K562 (cell line): ENCODE results near the gene NTPCR. TPM values are rescaled to one million over a fixed set of nuclear protein-coding genes. Genes with fewer than 3 reads are reported as not detected.

Source experiments
- ATF7 ChIP-seq: fragments of 450-650 bp; IDR thresholded peaks from 2 replicates; pipeline ENCODE4 v1.7.1; 2014; ENCODE audit warnings: mild to moderate bottlenecking, moderate library complexity
- ESRRA ChIP-seq: fragments of 450-650 bp; IDR thresholded peaks from 2 replicates; pipeline ENCODE4 v1.6.1; 2014; ENCODE audit warnings: low read depth, mild to moderate bottlenecking, moderate library complexity, borderline replicate concordance
- FOSL1 ChIP-seq: fragments of 200-800 bp; sonication (Bioruptor generic); conservative IDR thresholded peaks from 2 replicates; pipeline ENCODE4 v1.6.1; 2016; ENCODE audit warnings: missing genetic modification characterization, missing compliant biosample characterization
- JUN ChIP-seq, 2 experiments: sonication (generic) in 1 of 2; formaldehyde crosslinking in 1 of 2; IDR thresholded peaks; 2 replicates each; pipeline versions ENCODE4 v1.6.1 to v1.8.0; 2012 to 2022; ENCODE audit warnings: borderline replicate concordance in 2 of 2, mild to moderate bottlenecking in 2 of 2, improper control_type of control experiment in 1 of 2, low read depth in 1 of 2, low read length in 1 of 2, missing genetic modification reagents in 1 of 2
- JUND ChIP-seq, 2 experiments: IDR thresholded peaks; 2 replicates in 1 of 2; 3 replicates in 1 of 2; pipeline ENCODE4 v1.6.1; 2011; ENCODE audit warnings: borderline replicate concordance in 2 of 2, low read depth in 2 of 2, low read length in 2 of 2, improper control_type of control experiment in 1 of 2, missing biosample characterization in 1 of 2, missing genetic modification characterization in 1 of 2, missing genetic modification reagents in 1 of 2
- MYC ChIP-seq, 2 experiments: fragments of 250-450 bp in 1 of 2; sonication (Bioruptor Pico) in 1 of 2; IDR thresholded peaks; 2 replicates each; pipeline versions ENCODE4 v1.5.1 to v1.6.1; 2012 to 2021; ENCODE audit warnings: low read depth in 2 of 2, borderline replicate concordance in 1 of 2, improper control_type of control experiment in 1 of 2, low read length in 1 of 2, mild to moderate bottlenecking in 1 of 2, moderate library complexity in 1 of 2
- NR2C1 ChIP-seq, 2 experiments: fragments of 450-650 bp; IDR thresholded peaks; 2 replicates each; pipeline ENCODE4 v1.6.1; 2017; ENCODE audit warnings: mild to moderate bottlenecking in 2 of 2, antibody characterized with exemption in 1 of 2, inconsistent platforms in 1 of 2, missing compliant biosample characterization in 1 of 2, missing genetic modification characterization in 1 of 2
- SOX6 ChIP-seq: fragments of 450-650 bp; IDR thresholded peaks from 2 replicates; pipeline ENCODE4 v1.6.1; 2014; ENCODE audit warnings: mild to moderate bottlenecking
- TAF1 ChIP-seq: IDR thresholded peaks from 2 replicates; pipeline ENCODE4 v1.6.1; 2011; ENCODE audit warnings: mild to moderate bottlenecking, low read length, moderate library complexity; ENCODE audit not compliant: insufficient read depth, control insufficient read depth, severe bottlenecking; ENCODE audit errors: extremely low read depth
- TCF3 ChIP-seq: sonication (generic); formaldehyde crosslinking; IDR thresholded peaks from 2 replicates; pipeline ENCODE4 v1.4.0; 2020; ENCODE audit warnings: mild to moderate bottlenecking, missing genetic modification reagents
- TEAD4 ChIP-seq, 2 experiments: sonication (generic) in 1 of 2; formaldehyde crosslinking in 1 of 2; IDR thresholded peaks; 2 replicates each; pipeline versions ENCODE4 v1.6.1 to v1.8.0; 2012 to 2022; ENCODE audit warnings: borderline replicate concordance in 1 of 2, inconsistent platforms in 1 of 2, low read length in 1 of 2, mild to moderate bottlenecking in 1 of 2, missing genetic modification reagents in 1 of 2
- ZNF75A ChIP-seq: fragments of 450-650 bp; formaldehyde crosslinking; IDR thresholded peaks from 2 replicates; pipeline ENCODE4 v1.4.0; 2020; ENCODE audit warnings: mild to moderate bottlenecking
- polyA plus RNA-seq, 8 experiments: library from polyadenylated mRNA; depleted of rRNA in 4 of 8; stranded (reverse) in 5 of 8; unstranded in 3 of 8; fragments of >200 nt; fragmentation: Nextera tagmentation in 2 of 8; fragmentation: Illumina TruSeq in 1 of 8; extraction: Ambion mirVana in 2 of 8; extraction: Trizol in 1 of 8; gene quantifications; 2 replicates each; pipeline versions ENCODE4 v1.2.1 to v1.2.3, GENCODE V29; 2011 to 2014; ENCODE audit warnings: inconsistent platforms in 1 of 8, missing spikeins in 1 of 8
- total RNA-seq, 7 experiments: library from RNA; depleted of rRNA in 6 of 7; stranded (reverse); fragments of >200 nt in 6 of 7; fragmentation: Illumina TruSeq in 2 of 7; extraction: Trizol in 2 of 7; gene quantifications; 2 replicates each; pipeline versions ENCODE4 v1.2.1 to v1.2.3, GENCODE V29; 2011 to 2021; ENCODE audit warnings: low replicate concordance in 1 of 7
- TF ChIP-seq, protein P1 (sequence below): fragments of 250-450 bp; sonication (Bioruptor Pico); IDR thresholded peaks from 2 replicates; pipeline ENCODE4 v1.8.0; 2021; ENCODE audit warnings: borderline replicate concordance, mild to moderate bottlenecking, moderate library complexity; ENCODE audit not compliant: poor library complexity, severe bottlenecking
- TF ChIP-seq, protein P2 (sequence below): fragments of 250-450 bp; sonication (Bioruptor Pico); IDR thresholded peaks from 2 replicates; pipeline ENCODE4 v1.5.0; 2020; ENCODE audit warnings: mild to moderate bottlenecking, borderline replicate concordance
- TF ChIP-seq, protein P3 (sequence below): sonication (generic); formaldehyde crosslinking; IDR thresholded peaks from 2 replicates; pipeline ENCODE4 v1.8.1; 2023; ENCODE audit warnings: mild to moderate bottlenecking, missing genetic modification reagents
- TF ChIP-seq, protein P4 (sequence below), 2 experiments: fragments of 200-800 bp in 1 of 2; sonication (Bioruptor generic) in 1 of 2; sonication (generic) in 1 of 2; formaldehyde crosslinking in 1 of 2; IDR thresholded peaks in 1 of 2; conservative IDR thresholded peaks in 1 of 2; 2 replicates each; pipeline versions ENCODE4 v1.5.0 to v1.6.1; 2016 to 2020; ENCODE audit warnings: missing compliant biosample characterization in 1 of 2, missing genetic modification characterization in 1 of 2, missing genetic modification reagents in 1 of 2

NTPCR gene
- total and polyA plus RNA-seq, 9 of the 15 experiments (the other 6 are each of a cell fraction or from before 2014, with no cell fraction given), result 19.3 to 105 (median 48.8) TPM

DNA sequence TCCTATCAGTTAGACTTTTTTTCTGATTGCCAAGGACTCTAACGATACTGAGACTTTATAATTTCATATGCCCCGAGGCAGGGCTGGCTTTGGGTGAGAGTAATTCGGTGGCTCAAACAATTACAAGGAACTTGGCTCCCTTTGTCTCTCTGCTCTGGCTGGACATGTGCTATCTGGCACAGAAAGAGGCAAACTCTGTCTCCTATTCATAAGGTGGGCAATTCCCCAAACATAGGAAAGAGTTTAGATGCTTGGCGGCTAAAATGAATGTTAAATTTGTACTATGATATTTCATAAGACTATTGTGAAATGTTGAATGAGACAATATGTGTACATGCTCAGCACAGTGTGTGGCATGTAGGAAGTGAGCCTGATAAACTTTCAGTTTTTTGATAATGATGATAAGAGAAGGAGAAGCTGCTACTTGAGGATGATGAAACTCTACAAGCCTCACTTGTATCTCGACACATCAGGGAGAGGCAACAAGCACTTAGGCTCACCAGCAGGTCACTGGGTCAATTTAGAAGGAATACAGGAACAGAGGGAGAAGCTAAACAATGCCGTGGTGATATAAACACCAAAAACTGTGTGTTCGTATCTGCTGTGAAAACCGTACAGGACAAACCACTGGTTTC is 12.6 kb upstream of the NTPCR start (continued):
- TF ChIP-seq FOSL1 (tag) (peak; percentile 49), ESRRA (peak; percentile 37; the same call in 1 of the 2 replicates), TEAD4 (IDR thresholded peaks at IDR 0.05; ENCODE audit: low read length) (peak; percentile 77), TEAD4 (CRISPR knock-in tag; IDR thresholded peaks at IDR 0.05; ENCODE audit: borderline replicate concordance) (no peak), JUN (IDR thresholded peaks at IDR 0.05; ENCODE audit: borderline replicate concordance, low read depth, low read length) (0 out of 2 replicates have a peak, but pooled peaks have one; percentile 10), JUN (CRISPR knock-in tag; IDR thresholded peaks at IDR 0.05; ENCODE audit: borderline replicate concordance) (no peak), ZNF75A (CRISPR knock-in tag) (peak; percentile 22; the same call in 1 of the 2 replicates), SOX6 (peak; percentile 85), MYC (IDR thresholded peaks at IDR 0.05; ENCODE audit: low read depth, low read length) (peak; percentile 62), MYC (CRISPR knock-in tag; IDR thresholded peaks at IDR 0.05; ENCODE audit: borderline replicate concordance, low read depth) (no peak), JUND (IDR thresholded peaks at IDR 0.05; ENCODE audit: borderline replicate concordance, low read depth, low read length) (peak; percentile 76), JUND (tag; IDR thresholded peaks at IDR 0.05; ENCODE audit: borderline replicate concordance, low read depth, low read length) (peak; percentile 68; the same call in 1 of the 3 replicates), TCF3 (CRISPR knock-in tag) (peak; percentile 37; the same call in 1 of the 2 replicates), TAF1 (no peak), NR2C1 (IDR thresholded peaks at IDR 0.05) (no peak), NR2C1 (tag; IDR thresholded peaks at IDR 0.05) (0 out of 2 replicates have a peak, but pooled peaks have one; percentile 25), ATF7 (peak; percentile 74)
- TF ChIP-seq, protein P1, sequence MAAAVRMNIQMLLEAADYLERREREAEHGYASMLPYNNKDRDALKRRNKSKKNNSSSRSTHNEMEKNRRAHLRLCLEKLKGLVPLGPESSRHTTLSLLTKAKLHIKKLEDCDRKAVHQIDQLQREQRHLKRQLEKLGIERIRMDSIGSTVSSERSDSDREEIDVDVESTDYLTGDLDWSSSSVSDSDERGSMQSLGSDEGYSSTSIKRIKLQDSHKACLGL (CRISPR knock-in tag), result no peak
- TF ChIP-seq, protein P2, sequence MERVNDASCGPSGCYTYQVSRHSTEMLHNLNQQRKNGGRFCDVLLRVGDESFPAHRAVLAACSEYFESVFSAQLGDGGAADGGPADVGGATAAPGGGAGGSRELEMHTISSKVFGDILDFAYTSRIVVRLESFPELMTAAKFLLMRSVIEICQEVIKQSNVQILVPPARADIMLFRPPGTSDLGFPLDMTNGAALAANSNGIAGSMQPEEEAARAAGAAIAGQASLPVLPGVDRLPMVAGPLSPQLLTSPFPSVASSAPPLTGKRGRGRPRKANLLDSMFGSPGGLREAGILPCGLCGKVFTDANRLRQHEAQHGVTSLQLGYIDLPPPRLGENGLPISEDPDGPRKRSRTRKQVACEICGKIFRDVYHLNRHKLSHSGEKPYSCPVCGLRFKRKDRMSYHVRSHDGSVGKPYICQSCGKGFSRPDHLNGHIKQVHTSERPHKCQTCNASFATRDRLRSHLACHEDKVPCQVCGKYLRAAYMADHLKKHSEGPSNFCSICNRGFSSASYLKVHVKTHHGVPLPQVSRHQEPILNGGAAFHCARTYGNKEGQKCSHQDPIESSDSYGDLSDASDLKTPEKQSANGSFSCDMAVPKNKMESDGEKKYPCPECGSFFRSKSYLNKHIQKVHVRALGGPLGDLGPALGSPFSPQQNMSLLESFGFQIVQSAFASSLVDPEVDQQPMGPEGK (CRISPR knock-in tag), result peak; percentile 62; the same call in 1 of the 2 replicates
- TF ChIP-seq, protein P3, sequence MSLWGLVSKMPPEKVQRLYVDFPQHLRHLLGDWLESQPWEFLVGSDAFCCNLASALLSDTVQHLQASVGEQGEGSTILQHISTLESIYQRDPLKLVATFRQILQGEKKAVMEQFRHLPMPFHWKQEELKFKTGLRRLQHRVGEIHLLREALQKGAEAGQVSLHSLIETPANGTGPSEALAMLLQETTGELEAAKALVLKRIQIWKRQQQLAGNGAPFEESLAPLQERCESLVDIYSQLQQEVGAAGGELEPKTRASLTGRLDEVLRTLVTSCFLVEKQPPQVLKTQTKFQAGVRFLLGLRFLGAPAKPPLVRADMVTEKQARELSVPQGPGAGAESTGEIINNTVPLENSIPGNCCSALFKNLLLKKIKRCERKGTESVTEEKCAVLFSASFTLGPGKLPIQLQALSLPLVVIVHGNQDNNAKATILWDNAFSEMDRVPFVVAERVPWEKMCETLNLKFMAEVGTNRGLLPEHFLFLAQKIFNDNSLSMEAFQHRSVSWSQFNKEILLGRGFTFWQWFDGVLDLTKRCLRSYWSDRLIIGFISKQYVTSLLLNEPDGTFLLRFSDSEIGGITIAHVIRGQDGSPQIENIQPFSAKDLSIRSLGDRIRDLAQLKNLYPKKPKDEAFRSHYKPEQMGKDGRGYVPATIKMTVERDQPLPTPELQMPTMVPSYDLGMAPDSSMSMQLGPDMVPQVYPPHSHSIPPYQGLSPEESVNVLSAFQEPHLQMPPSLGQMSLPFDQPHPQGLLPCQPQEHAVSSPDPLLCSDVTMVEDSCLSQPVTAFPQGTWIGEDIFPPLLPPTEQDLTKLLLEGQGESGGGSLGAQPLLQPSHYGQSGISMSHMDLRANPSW (CRISPR knock-in tag), result no peak
- TF ChIP-seq, protein P4, sequence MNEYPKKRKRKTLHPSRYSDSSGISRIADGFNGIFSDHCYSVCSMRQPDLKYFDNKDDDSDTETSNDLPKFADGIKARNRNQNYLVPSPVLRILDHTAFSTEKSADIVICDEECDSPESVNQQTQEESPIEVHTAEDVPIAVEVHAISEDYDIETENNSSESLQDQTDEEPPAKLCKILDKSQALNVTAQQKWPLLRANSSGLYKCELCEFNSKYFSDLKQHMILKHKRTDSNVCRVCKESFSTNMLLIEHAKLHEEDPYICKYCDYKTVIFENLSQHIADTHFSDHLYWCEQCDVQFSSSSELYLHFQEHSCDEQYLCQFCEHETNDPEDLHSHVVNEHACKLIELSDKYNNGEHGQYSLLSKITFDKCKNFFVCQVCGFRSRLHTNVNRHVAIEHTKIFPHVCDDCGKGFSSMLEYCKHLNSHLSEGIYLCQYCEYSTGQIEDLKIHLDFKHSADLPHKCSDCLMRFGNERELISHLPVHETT (CRISPR knock-in tag; conservative IDR thresholded peaks at IDR 0.05 in 1 of 2, IDR thresholded peaks at IDR 0.05 in 1 of 2), result 0 out of 4 replicates have a peak, but pooled peaks of 1 of the 2 experiments have one; percentile 42
